ENCODE data around the gene TLE1.

Gene TLE1

GRCh38 chr9:81537964-81538363 lies 151.4 kb downstream of the TLE1 start:
- no peak overlapping the region for H3K27ac ChIP-seq
- DNase-seq = no peak
- H3K27me3 ChIP-seq (ENCODE audit: insufficient read depth, low read depth, severe bottlenecking) = no peaks in the 10 kb centered on the region
- no peak overlapping the region for H3K4me3 ChIP-seq (ENCODE audit: low read depth, low read length)
- no peaks in the 10 kb centered on the region for H3K36me3 ChIP-seq
- TF ChIP-seq, protein P1, sequence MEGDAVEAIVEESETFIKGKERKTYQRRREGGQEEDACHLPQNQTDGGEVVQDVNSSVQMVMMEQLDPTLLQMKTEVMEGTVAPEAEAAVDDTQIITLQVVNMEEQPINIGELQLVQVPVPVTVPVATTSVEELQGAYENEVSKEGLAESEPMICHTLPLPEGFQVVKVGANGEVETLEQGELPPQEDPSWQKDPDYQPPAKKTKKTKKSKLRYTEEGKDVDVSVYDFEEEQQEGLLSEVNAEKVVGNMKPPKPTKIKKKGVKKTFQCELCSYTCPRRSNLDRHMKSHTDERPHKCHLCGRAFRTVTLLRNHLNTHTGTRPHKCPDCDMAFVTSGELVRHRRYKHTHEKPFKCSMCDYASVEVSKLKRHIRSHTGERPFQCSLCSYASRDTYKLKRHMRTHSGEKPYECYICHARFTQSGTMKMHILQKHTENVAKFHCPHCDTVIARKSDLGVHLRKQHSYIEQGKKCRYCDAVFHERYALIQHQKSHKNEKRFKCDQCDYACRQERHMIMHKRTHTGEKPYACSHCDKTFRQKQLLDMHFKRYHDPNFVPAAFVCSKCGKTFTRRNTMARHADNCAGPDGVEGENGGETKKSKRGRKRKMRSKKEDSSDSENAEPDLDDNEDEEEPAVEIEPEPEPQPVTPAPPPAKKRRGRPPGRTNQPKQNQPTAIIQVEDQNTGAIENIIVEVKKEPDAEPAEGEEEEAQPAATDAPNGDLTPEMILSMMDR (IDR thresholded peaks at IDR 0.05; ENCODE audit: low read depth, low read length) = no peak
- H3K9me3 ChIP-seq (ENCODE audit: severe bottlenecking) = no peaks in the 10 kb centered on the region

DNA sequence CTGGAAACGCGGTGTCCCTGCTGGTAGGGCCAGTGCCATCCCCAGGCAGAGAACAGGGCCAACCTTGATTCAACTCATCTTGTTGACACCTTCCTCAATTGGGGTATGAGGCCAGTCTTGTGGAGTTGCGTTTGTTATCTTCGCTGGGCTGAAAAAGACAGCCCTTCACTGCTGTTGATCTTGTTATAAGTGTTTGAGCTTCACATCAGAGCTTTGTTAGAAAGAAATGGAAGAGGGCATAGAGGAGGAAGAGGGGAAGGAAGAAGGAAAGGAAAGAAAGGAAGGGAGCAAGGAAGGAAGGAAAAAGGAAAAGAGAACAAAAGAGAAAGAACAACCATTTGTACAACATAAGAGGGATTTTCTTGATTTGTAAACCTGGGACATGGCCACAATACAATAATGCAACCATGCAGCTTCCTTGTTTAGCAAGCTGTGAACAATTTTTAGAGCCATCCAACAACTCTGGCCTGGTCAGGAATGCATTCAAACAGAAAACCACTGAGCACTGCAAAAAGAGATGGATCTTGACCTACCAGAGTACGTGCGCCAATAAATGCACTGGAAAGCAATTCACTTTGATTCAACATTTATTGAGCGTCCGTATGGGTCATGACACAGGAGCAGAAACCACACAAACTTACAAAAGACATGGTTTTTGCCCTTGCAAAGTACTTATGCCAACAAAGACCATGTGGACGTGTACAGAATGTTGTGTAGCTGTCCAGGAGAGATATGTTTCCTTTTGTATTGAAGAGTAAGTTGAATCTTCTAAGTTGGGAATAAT lies 152.9 kb downstream of the TLE1 start:
- peak; percentile 33 for DNase-seq
- Histone ChIP-seq H3K4me3 (ENCODE audit: low read depth, low read length) (peak overlapping the region; percentile 22), H3K36me3 (no peaks in the 10 kb centered on the region), H3K27ac (peak overlapping the region; percentile 73), H3K27me3 (ENCODE audit: insufficient read depth, low read depth, severe bottlenecking) (no peaks in the 10 kb centered on the region), H3K9me3 (ENCODE audit: severe bottlenecking) (no peaks in the 10 kb centered on the region)
- TF ChIP-seq, protein P1 (IDR thresholded peaks at IDR 0.05; ENCODE audit: low read depth, low read length) = no peak

DNA sequence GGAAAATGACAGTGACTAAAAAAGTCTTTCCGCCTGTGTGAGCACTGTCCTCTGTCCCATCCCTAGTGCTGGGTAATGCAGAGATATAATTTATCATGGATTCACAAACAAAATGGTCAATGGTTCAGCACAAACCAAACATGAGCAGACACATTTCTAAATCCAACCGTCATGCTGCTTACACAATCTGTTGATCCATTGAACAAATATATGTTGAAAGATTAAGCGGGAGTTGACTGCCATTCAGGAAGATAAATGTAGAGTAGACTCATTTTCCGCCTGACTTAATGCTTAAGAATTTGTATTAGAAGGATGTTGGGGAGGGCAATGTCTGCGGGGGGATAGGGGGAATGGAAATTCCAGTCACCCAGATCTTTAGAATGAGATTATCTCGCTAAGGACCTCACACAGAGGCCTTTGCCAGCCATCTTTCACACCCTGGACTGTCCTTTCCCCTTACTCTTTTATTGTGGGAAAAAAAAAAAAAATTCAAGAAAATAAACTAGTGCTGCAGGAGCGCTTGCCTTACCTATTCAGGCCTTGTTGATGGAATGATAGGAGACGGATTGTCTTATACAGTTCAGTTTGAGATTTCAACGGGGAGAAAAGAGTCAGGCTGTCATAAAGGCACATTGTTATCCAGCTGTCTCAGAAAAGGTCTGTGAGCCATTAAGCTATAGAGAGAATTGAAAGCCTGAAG lies 153.7 kb downstream of the TLE1 start:
- Histone ChIP-seq H3K4me3 (ENCODE audit: low read depth, low read length) (peak overlapping the region; percentile 22), H3K36me3 (no peaks in the 10 kb centered on the region), H3K9me3 (ENCODE audit: severe bottlenecking) (no peaks in the 10 kb centered on the region), H3K27me3 (ENCODE audit: insufficient read depth, low read depth, severe bottlenecking) (no peaks in the 10 kb centered on the region), H3K27ac (peak overlapping the region; percentile 73)
- TF ChIP-seq, protein P1 (IDR thresholded peaks at IDR 0.05; ENCODE audit: low read depth, low read length) = no peak
- peak; percentile 71 for DNase-seq

DNA sequence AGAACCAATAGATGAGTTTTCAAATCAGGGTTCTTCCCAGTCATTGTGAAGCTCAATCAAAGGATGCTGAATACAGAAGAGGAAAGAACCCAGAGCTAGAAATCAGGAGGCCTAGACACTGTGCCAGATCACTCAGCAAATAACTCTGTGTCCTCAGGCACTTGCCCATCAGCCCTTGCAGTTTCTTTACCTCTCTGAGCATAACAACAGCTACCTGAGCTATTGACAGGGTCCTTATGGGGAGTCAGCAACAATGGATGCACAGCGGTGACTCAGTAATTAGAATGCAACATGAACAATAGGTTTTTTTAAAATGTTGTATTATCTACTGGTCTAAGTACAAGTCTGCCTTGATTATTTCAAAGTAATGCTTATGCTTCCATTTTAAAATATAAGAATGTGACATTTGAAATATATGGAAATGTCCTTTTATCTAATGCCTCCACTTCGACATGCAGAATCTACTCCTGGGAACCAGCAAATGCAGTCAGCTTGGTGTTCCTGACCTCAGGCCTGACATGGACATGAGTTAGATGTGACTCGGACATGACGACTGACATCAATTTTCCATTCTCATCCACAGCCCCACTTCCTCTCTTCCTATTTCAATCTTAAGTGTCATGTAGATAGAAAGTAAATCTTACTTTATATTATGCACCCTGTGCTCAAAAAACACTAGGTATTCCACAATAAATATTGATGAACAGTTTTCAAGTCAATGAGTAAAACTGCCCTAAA lies 155.0 kb downstream of the TLE1 start:
- H3K9me3 ChIP-seq (ENCODE audit: severe bottlenecking) = no peaks in the 10 kb centered on the region
- H3K4me3 ChIP-seq (ENCODE audit: low read depth, low read length) = no peak overlapping the region
- H3K27me3 ChIP-seq (ENCODE audit: insufficient read depth, low read depth, severe bottlenecking) = no peaks in the 10 kb centered on the region
- H3K36me3 ChIP-seq = no peaks in the 10 kb centered on the region
- TF ChIP-seq, protein P1 (IDR thresholded peaks at IDR 0.05; ENCODE audit: low read depth, low read length) = no peak
- H3K27ac ChIP-seq = no peak overlapping the region; the same call in 1 of the 2 replicates
- no peak for DNase-seq

Measured in WERI-Rb-1 (cell line).